CD4-positive, alpha-beta T cell (primary cell): ENCODE data around the gene IL34. TPM values are rescaled to one million over a fixed set of nuclear protein-coding genes. Genes with fewer than 3 reads are reported as not detected.

Experiments
- ATAC-seq: fragments of 200-7000 bp; cut with Tn5 transposase; one replicate; pipeline ENCODE4 v1.10.0; 2022; ENCODE audit warnings: mild to moderate bottlenecking; ENCODE audit not compliant: poor library complexity
- CTCF ChIA-PET: fragments of 350-600 bp; sonication (Branson Sonifier 250); formaldehyde crosslinking; loops from one replicate; lab custom pipeline; 2021; ENCODE audit warnings: antibody characterized with exemption, inconsistent platforms; lab: Charles Lee
- POLR2A ChIA-PET: fragments of 350-600 bp; sonication (Branson Sonifier 250); formaldehyde crosslinking; loops from one replicate; lab custom pipeline; 2021; ENCODE audit warnings: antibody characterized with exemption, inconsistent platforms; lab: Charles Lee
- DNase-seq, 14 experiments: peaks; one replicate each; pipeline ENCODE4 v3.0.0-alpha.2; 2013 to 2020; ENCODE audit warnings: mixed read lengths in 2 of 14
- H3K27ac ChIP-seq, 2 donors: one replicate each; pipeline versions ENCODE4 v1.5.1 to v1.7.0; 2013; ENCODE audit warnings: low read length in 2 of 2, low read depth in 1 of 2, mild to moderate bottlenecking in 1 of 2
- H3K27me3 ChIP-seq, 2 experiments: 1 replicate in 1 of 2; 2 replicates in 1 of 2; pipeline versions ENCODE4 v1.6.1 to v1.7.0; 2013; ENCODE audit warnings: low read length in 2 of 2, control low read depth in 1 of 2, mild to moderate bottlenecking in 1 of 2, moderate library complexity in 1 of 2; ENCODE audit not compliant: insufficient read depth in 2 of 2, control insufficient read depth in 1 of 2
- H3K36me3 ChIP-seq: one replicate; pipeline ENCODE4 v1.6.1; 2013; ENCODE audit warnings: low read length, control low read depth; ENCODE audit not compliant: insufficient read depth
- H3K4me1 ChIP-seq: one replicate; pipeline ENCODE4 v1.6.1; 2013; ENCODE audit warnings: low read length, control low read depth; ENCODE audit not compliant: insufficient read depth
- H3K4me3 ChIP-seq: one replicate; pipeline ENCODE4 v1.5.1; 2013; ENCODE audit warnings: mild to moderate bottlenecking, low read length, moderate library complexity
- H3K9me3 ChIP-seq, 2 experiments: 1 replicate in 1 of 2; 2 replicates in 1 of 2; pipeline versions ENCODE4 v1.6.1 to v1.7.0; 2013; ENCODE audit warnings: low read length in 2 of 2, mild to moderate bottlenecking in 2 of 2, control low read depth in 1 of 2, moderate library complexity in 1 of 2; ENCODE audit not compliant: control insufficient read depth in 1 of 2, insufficient read depth in 1 of 2
- H3K27ac Mint-ChIP-seq: one replicate; pipeline ENCODE4 v1.8.0; 2020; ENCODE audit warnings: mixed read lengths
- H3K27me3 Mint-ChIP-seq: one replicate; pipeline ENCODE4 v1.8.0; 2021; ENCODE audit warnings: mixed read lengths
- H3K36me3 Mint-ChIP-seq: one replicate; pipeline ENCODE4 v1.8.0; 2021; ENCODE audit warnings: low read depth, mixed read lengths
- H3K4me1 Mint-ChIP-seq: one replicate; pipeline ENCODE4 v1.8.0; 2021; ENCODE audit warnings: low read depth, mixed read lengths
- H3K4me3 Mint-ChIP-seq: one replicate; pipeline ENCODE4 v1.8.0; 2020; ENCODE audit warnings: mild to moderate bottlenecking, mixed read lengths
- H3K9me3 Mint-ChIP-seq: one replicate; pipeline ENCODE4 v1.8.0; 2020; ENCODE audit warnings: mixed read lengths
- CTCF ChIP-seq: fragments of 200-600 bp; IDR thresholded peaks from one replicate; pipeline ENCODE4 v1.8.0; 2022; ENCODE audit warnings: antibody characterized with exemption, mild to moderate bottlenecking
- intact Hi-C, 2 experiments: fragments of 100-400 bp; cut with DNase I in 1 of 2; cut with micrococcal nuclease in 1 of 2; formaldehyde crosslinking; loops; one replicate each; pipeline versions ENCODE4 v1.15.1 to v1.9.0; 2023 to 2025; cut with DNase I, micrococcal nuclease
- total RNA-seq, 174 experiments: library from RNA in 2 of 174; stranded (reverse) in 2 of 174; gene quantifications; one replicate each; pipeline ENCODE4 v1.2.3 and lab custom pipeline; 2021 to 2026

Gene IL34
- total RNA-seq, 2 experiments from 2014 or later, result 0.84 to 0.88 TPM

GRCh38 chr16:70610273-70611223, 35.8 kb upstream of the IL34 start:
- Histone ChIP-seq H3K4me3 (no peak overlapping the region), H3K27me3 (no peaks in the 10 kb centered on the region), H3K4me1 (no peaks in the 10 kb centered on the region), H3K27ac (no peak overlapping the region), H3K36me3 (no peaks in the 10 kb centered on the region), H3K9me3 (no peaks in the 10 kb centered on the region)
- intact Hi-C loops, result no loop called here
- ChIA-PET CTCF (no interaction called here), POLR2A (no interaction called here)
- no peak for TF ChIP-seq CTCF
- no peak overlapping the region for H3K4me3 Mint-ChIP-seq
- H3K4me1 Mint-ChIP-seq, result no peaks in the 10 kb centered on the region
- H3K27me3 Mint-ChIP-seq, result no peaks in the 10 kb centered on the region
- H3K9me3 Mint-ChIP-seq, result no peaks in the 10 kb centered on the region
- DNase-seq (no peak), ATAC-seq (no peak)
- H3K27ac Mint-ChIP-seq, result no peak overlapping the region
- H3K36me3 Mint-ChIP-seq, result no peaks in the 10 kb centered on the region

- no peaks in the 10 kb centered on the region for H3K36me3 ChIP-seq
- no peaks in the 10 kb centered on the region for H3K4me1 Mint-ChIP-seq
- DNase-seq, result no peak
- ChIA-PET POLR2A (no interaction called here), CTCF (no interaction called here)
- intact Hi-C loops, result no loop called here
- H3K27me3 ChIP-seq, result no peaks in the 10 kb centered on the region
- H3K36me3 Mint-ChIP-seq, result no peaks in the 10 kb centered on the region
- no peak overlapping the region for H3K4me3 ChIP-seq
- H3K9me3 Mint-ChIP-seq, result no peaks in the 10 kb centered on the region
- no peak overlapping the region for H3K27ac Mint-ChIP-seq
- H3K27ac ChIP-seq, result no peak overlapping the region
- TF ChIP-seq CTCF, result no peak
- no peak overlapping the region for H3K4me3 Mint-ChIP-seq
- no peaks in the 10 kb centered on the region for H3K27me3 Mint-ChIP-seq
- H3K9me3 ChIP-seq, result no peaks in the 10 kb centered on the region
- no peak for ATAC-seq
- no peaks in the 10 kb centered on the region for H3K4me1 ChIP-seq
Measured at GRCh38 chr16:70611224-70611598, 35.1 kb upstream of the IL34 start.

- Mint-ChIP-seq H3K9me3 (no peaks in the 10 kb centered on the region), H3K36me3 (no peaks in the 10 kb centered on the region), H3K4me1 (no peaks in the 10 kb centered on the region), H3K4me3 (no peak overlapping the region), H3K27me3 (no peaks in the 10 kb centered on the region), H3K27ac (no peak overlapping the region)
- Histone ChIP-seq H3K4me3 (no peak overlapping the region), H3K4me1 (no peaks in the 10 kb centered on the region), H3K36me3 (no peaks in the 10 kb centered on the region), H3K27ac (no peak overlapping the region), H3K9me3 (no peaks in the 10 kb centered on the region), H3K27me3 (no peaks in the 10 kb centered on the region)
- POLR2A ChIA-PET, result no interaction called here
- no peak for ATAC-seq
- DNase-seq, result no peak
- CTCF ChIA-PET, result no interaction called here
- no peak for TF ChIP-seq CTCF
- intact Hi-C loops, result no loop called here
Measured at GRCh38 chr16:70611785-70612303, 34.5 kb upstream of the IL34 start.
